HEK293 (cell line): ENCODE results near the gene C6orf136.
A peak's percentile ranks its signal among the peaks of the same experiment; 100 is the strongest.

Experiments used
- BCL11B ChIP-seq: fragments of 450-650 bp; formaldehyde crosslinking; IDR thresholded peaks from 2 replicates; pipeline ENCODE4 v1.5.1; 2016; ENCODE audit warnings: low read depth, missing biosample characterization, missing genetic modification characterization
- GFI1B ChIP-seq: fragments of 450-650 bp; formaldehyde crosslinking; IDR thresholded peaks from 2 replicates; pipeline ENCODE4 v1.5.1; 2016; ENCODE audit warnings: missing biosample characterization, missing genetic modification characterization
- HIC1 ChIP-seq: fragments of 450-650 bp; formaldehyde crosslinking; IDR thresholded peaks from 2 replicates; pipeline ENCODE4 v1.5.1; 2016; ENCODE audit warnings: missing biosample characterization, missing genetic modification characterization
- HOXD13 ChIP-seq: sonication (generic); formaldehyde crosslinking; IDR thresholded peaks from 2 replicates; pipeline ENCODE4 v1.8.0; 2022; ENCODE audit warnings: missing genetic modification reagents, borderline replicate concordance
- MZF1 ChIP-seq: fragments of 450-650 bp; formaldehyde crosslinking; IDR thresholded peaks from 2 replicates; pipeline ENCODE4 v1.5.1; 2017; ENCODE audit warnings: missing biosample characterization, missing genetic modification characterization, borderline replicate concordance
- ZBTB10 ChIP-seq: fragments of 450-650 bp; formaldehyde crosslinking; IDR thresholded peaks from 2 replicates; pipeline ENCODE4 v1.5.1; 2016; ENCODE audit warnings: missing biosample characterization, missing genetic modification characterization
- ZBTB8A ChIP-seq: fragments of 450-650 bp; formaldehyde crosslinking; IDR thresholded peaks from 2 replicates; pipeline ENCODE4 v1.5.1; 2016; ENCODE audit warnings: missing biosample characterization, missing genetic modification characterization
- ZFP37 ChIP-seq: fragments of 450-650 bp; formaldehyde crosslinking; IDR thresholded peaks from 2 replicates; pipeline ENCODE4 v1.5.1; 2016; ENCODE audit warnings: missing biosample characterization, missing genetic modification characterization
- ZNF140 ChIP-seq: fragments of 450-650 bp; formaldehyde crosslinking; IDR thresholded peaks from 2 replicates; pipeline ENCODE4 v1.5.1; 2016; ENCODE audit warnings: missing biosample characterization, missing genetic modification characterization
- ZNF335 ChIP-seq: fragments of 450-650 bp; formaldehyde crosslinking; conservative IDR thresholded peaks from 2 replicates; pipeline ENCODE4 v1.5.1; 2016; ENCODE audit warnings: missing biosample characterization, missing genetic modification characterization
- ZNF341 ChIP-seq: fragments of 450-650 bp; formaldehyde crosslinking; IDR thresholded peaks from 2 replicates; pipeline ENCODE4; 2016; ENCODE audit warnings: low read depth, missing biosample characterization, missing genetic modification characterization
- ZNF366 ChIP-seq: fragments of 450-650 bp; formaldehyde crosslinking; conservative IDR thresholded peaks from 2 replicates; pipeline ENCODE4 v1.5.1; 2016; ENCODE audit warnings: missing biosample characterization, missing genetic modification characterization
- ZNF394 ChIP-seq: fragments of 450-650 bp; formaldehyde crosslinking; IDR thresholded peaks from 2 replicates; pipeline ENCODE4 v1.5.1; 2016; ENCODE audit warnings: missing biosample characterization, missing genetic modification characterization, mild to moderate bottlenecking, moderate library complexity, borderline replicate concordance
- ZNF398 ChIP-seq: fragments of 450-650 bp; formaldehyde crosslinking; IDR thresholded peaks from 2 replicates; pipeline ENCODE4 v1.5.1; 2017; ENCODE audit warnings: missing biosample characterization, missing genetic modification characterization
- ZNF416 ChIP-seq: fragments of 450-650 bp; formaldehyde crosslinking; IDR thresholded peaks from 2 replicates; pipeline ENCODE4 v1.5.1; 2016; ENCODE audit warnings: missing biosample characterization, missing genetic modification characterization
- ZNF501 ChIP-seq: fragments of 450-650 bp; formaldehyde crosslinking; IDR thresholded peaks from 2 replicates; pipeline ENCODE4 v1.5.1; 2016; ENCODE audit warnings: missing biosample characterization, missing genetic modification characterization
- ZNF530 ChIP-seq: fragments of 450-650 bp; formaldehyde crosslinking; IDR thresholded peaks from 2 replicates; pipeline ENCODE4 v1.5.1; 2016; ENCODE audit warnings: low read depth, missing biosample characterization, missing genetic modification characterization
- ZNF544 ChIP-seq: fragments of 450-650 bp; formaldehyde crosslinking; IDR thresholded peaks from 2 replicates; pipeline ENCODE4 v1.5.0; 2017; ENCODE audit warnings: missing biosample characterization, missing genetic modification characterization
- ZNF555 ChIP-seq: fragments of 450-650 bp; formaldehyde crosslinking; conservative IDR thresholded peaks from 2 replicates; pipeline ENCODE4 v1.5.1; 2017; ENCODE audit warnings: missing biosample characterization, mild to moderate bottlenecking, missing genetic modification characterization, inconsistent platforms
- ZNF692 ChIP-seq: fragments of 450-650 bp; formaldehyde crosslinking; IDR thresholded peaks from 2 replicates; pipeline ENCODE4 v1.5.1; 2016; ENCODE audit warnings: missing biosample characterization, missing genetic modification characterization
- ZNF701 ChIP-seq: fragments of 450-650 bp; formaldehyde crosslinking; IDR thresholded peaks from 2 replicates; pipeline ENCODE4 v1.5.1; 2016; ENCODE audit warnings: missing biosample characterization, missing genetic modification characterization
- ZSCAN18 ChIP-seq: fragments of 450-650 bp; formaldehyde crosslinking; IDR thresholded peaks from 2 replicates; pipeline ENCODE4 v1.5.1; 2016; ENCODE audit warnings: missing biosample characterization, missing genetic modification characterization
- ZSCAN23 ChIP-seq: fragments of 450-650 bp; formaldehyde crosslinking; IDR thresholded peaks from 2 replicates; pipeline ENCODE4 v1.5.1; 2016; ENCODE audit warnings: missing biosample characterization, missing genetic modification characterization
- ZSCAN30 ChIP-seq: fragments of 450-650 bp; IDR thresholded peaks from 2 replicates; pipeline ENCODE4 v1.5.1; 2018; ENCODE audit warnings: missing biosample characterization, mild to moderate bottlenecking, missing genetic modification characterization, moderate library complexity
- ZXDB ChIP-seq: fragments of 450-650 bp; formaldehyde crosslinking; IDR thresholded peaks from 2 replicates; pipeline ENCODE4 v1.5.1; 2016; ENCODE audit warnings: missing biosample characterization, missing genetic modification characterization
- TF ChIP-seq, protein P1 (sequence below): fragments of 450-650 bp; formaldehyde crosslinking; IDR thresholded peaks from 2 replicates; pipeline ENCODE4 v1.5.1; 2016; ENCODE audit warnings: missing biosample characterization, missing genetic modification characterization
- TF ChIP-seq, protein P2 (sequence below): fragments of 450-650 bp; formaldehyde crosslinking; IDR thresholded peaks from 2 replicates; pipeline ENCODE4 v1.5.1; 2016; ENCODE audit warnings: missing biosample characterization, missing genetic modification characterization
- TF ChIP-seq, protein P3 (sequence below): sonication (generic); formaldehyde crosslinking; IDR thresholded peaks from 2 replicates; pipeline ENCODE4 v1.8.1; 2022; ENCODE audit warnings: mild to moderate bottlenecking, moderate library complexity, missing genetic modification reagents

Gene C6orf136

DNA sequence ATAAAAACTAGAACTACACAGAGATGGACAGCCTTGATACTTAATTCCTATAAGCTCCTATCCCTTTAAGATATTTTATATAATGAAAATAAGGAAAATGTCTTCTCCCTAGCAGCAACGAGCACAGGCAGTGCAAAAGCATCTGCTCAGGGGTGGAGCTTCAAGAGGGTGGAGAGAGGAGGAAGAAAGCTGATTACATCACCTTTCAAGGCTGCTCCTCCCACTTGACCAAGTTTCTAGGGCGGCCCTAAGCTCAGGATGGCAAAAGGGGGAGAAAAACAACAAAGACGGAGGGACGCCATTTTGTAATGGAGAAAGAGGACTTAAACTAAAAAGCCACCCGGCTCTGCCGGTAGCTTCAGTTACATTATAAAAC, 32.1 kb upstream of the C6orf136 start (continued):
- TF ChIP-seq ZSCAN18 (no peak), ZNF335 (tag by site-specific recombination) (no peak), ZNF398 (tag by site-specific recombination) (no peak), ZFP37 (tag by site-specific recombination) (no peak), ZNF701 (no peak), ZSCAN30 (tag by site-specific recombination) (no peak), HIC1 (tag by site-specific recombination) (0 out of 2 replicates have a peak, but pooled peaks have one; percentile 40), ZBTB10 (tag by site-specific recombination) (no peak), MZF1 (tag by site-specific recombination) (no peak), ZXDB (tag by site-specific recombination) (peak; percentile 71; the same call in 1 of the 2 replicates), ZNF501 (no peak; the same call in 1 of the 2 replicates), ZNF341 (tag by site-specific recombination) (peak; percentile 33), ZSCAN23 (tag by site-specific recombination) (no peak), ZNF692 (no peak), ZNF530 (tag by site-specific recombination) (no peak), ZNF366 (tag by site-specific recombination) (peak; percentile 84; the same call in 1 of the 2 replicates), ZNF140 (tag by site-specific recombination) (no peak), ZBTB8A (tag by site-specific recombination) (no peak), ZNF544 (tag by site-specific recombination) (no peak), ZNF416 (tag by site-specific recombination) (no peak), ZNF394 (tag by site-specific recombination) (no peak; the same call in 1 of the 2 replicates), BCL11B (tag by site-specific recombination) (no peak), ZNF555 (tag by site-specific recombination) (no peak), HOXD13 (CRISPR knock-in tag) (no peak), GFI1B (no peak)
- TF ChIP-seq, protein P1, sequence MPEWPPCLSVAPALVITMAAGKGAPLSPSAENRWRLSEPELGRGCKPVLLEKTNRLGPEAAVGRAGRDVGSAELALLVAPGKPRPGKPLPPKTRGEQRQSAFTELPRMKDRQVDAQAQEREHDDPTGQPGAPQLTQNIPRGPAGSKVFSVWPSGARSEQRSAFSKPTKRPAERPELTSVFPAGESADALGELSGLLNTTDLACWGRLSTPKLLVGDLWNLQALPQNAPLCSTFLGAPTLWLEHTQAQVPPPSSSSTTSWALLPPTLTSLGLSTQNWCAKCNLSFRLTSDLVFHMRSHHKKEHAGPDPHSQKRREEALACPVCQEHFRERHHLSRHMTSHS (tag by site-specific recombination): no peak
- TF ChIP-seq, protein P2, sequence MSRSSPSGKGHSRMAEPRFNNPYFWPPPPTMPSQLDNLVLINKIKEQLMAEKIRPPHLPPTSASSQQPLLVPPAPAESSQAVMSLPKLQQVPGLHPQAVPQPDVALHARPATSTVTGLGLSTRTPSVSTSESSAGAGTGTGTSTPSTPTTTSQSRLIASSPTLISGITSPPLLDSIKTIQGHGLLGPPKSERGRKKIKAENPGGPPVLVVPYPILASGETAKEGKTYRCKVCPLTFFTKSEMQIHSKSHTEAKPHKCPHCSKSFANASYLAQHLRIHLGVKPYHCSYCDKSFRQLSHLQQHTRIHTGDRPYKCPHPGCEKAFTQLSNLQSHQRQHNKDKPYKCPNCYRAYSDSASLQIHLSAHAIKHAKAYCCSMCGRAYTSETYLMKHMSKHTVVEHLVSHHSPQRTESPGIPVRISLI (tag by site-specific recombination): no peak
- TF ChIP-seq, protein P3, sequence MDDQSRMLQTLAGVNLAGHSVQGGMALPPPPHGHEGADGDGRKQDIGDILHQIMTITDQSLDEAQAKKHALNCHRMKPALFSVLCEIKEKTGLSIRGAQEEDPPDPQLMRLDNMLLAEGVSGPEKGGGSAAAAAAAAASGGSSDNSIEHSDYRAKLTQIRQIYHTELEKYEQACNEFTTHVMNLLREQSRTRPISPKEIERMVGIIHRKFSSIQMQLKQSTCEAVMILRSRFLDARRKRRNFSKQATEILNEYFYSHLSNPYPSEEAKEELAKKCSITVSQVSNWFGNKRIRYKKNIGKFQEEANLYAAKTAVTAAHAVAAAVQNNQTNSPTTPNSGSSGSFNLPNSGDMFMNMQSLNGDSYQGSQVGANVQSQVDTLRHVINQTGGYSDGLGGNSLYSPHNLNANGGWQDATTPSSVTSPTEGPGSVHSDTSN (CRISPR knock-in tag): no peak
